GM12865 (cell line): ENCODE data around the gene ATP2A1.

ENCODE experiments used
- DNase-seq: peaks from one replicate; pipeline ENCODE4 v3.0.0; 2010; ENCODE audit warnings: low read depth
- H3K4me3 ChIP-seq: 2 replicates; pipeline ENCODE4 v1.5.1; 2011; ENCODE audit warnings: mild to moderate bottlenecking, low read depth, low read length, control low read depth
- TF ChIP-seq, protein P1 (sequence below): IDR thresholded peaks from 2 replicates; pipeline ENCODE4 v1.5.1; 2011; ENCODE audit warnings: low read length, control low read depth, low read depth, inconsistent platforms; ENCODE audit not compliant: insufficient read depth; ENCODE audit errors: missing control alignments

Gene ATP2A1

DNA sequence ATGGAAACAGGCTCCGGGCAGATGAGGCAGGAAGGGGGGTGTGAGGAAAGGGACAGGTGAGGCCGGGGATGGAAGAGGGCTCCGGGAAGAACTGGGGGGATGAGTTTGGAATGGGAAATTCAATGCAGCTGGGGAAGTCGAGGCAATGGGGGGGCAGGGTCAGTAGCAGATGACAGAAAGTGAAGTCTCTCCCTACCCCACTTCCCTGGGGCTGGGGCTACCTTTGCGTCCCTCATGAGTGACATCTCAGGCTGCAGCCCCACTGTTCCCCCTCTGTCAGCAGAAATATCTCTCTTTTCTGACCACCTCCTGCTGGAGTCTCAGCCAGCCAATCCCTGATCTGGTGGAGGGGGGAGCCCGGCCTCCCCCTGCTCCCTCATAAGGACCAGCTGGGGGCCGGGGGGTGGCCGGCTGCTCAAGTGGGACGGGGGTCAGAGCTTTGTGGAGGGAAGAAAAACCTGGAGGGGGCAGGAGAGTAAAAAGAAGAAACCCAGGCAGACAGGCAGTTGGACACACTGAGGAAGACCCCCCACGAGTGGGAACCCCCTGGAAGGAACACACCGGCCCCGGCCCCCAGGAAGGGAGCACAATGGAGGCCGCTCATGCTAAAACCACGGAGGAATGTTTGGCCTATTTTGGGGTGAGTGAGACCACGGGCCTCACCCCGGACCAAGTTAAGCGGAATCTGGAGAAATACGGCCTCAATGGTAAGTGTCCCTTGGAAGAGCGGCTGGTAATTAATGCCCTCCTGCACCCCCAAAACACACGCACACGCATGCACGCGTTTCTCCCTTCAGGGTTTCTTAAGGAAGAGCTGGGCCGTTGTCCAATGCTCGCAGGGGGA is at the start of gene ATP2A1:
TSS of gene ATP2A1 (plus strand) at position 406 of the 844 bp plus-strand sequence. CDS start at position 590, 184 bp downstream.
- TF ChIP-seq, protein P1, sequence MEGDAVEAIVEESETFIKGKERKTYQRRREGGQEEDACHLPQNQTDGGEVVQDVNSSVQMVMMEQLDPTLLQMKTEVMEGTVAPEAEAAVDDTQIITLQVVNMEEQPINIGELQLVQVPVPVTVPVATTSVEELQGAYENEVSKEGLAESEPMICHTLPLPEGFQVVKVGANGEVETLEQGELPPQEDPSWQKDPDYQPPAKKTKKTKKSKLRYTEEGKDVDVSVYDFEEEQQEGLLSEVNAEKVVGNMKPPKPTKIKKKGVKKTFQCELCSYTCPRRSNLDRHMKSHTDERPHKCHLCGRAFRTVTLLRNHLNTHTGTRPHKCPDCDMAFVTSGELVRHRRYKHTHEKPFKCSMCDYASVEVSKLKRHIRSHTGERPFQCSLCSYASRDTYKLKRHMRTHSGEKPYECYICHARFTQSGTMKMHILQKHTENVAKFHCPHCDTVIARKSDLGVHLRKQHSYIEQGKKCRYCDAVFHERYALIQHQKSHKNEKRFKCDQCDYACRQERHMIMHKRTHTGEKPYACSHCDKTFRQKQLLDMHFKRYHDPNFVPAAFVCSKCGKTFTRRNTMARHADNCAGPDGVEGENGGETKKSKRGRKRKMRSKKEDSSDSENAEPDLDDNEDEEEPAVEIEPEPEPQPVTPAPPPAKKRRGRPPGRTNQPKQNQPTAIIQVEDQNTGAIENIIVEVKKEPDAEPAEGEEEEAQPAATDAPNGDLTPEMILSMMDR = no peak
- H3K4me3 ChIP-seq = peak within 1 kb of the TSS; percentile 73
- no peak for DNase-seq

DNA sequence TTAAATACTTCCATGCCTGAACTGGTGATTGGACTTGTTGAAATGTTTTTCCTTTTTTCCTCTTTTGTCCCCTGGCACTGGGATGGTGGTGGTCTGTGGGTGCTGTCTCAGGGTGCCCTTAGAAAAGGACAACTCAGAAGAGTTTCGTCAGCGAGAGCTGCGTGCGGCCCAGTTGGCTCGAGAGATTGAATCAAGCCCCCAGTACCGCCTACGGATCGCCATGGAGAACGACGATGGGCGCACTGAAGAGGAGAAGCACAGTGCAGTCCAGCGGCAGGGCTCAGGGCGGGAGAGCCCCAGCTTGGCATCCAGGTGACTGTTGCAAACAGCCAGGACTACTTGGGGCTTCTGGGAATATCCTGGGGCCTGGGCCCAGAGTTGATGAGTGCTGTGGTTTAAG is 48.5 kb upstream of the ATP2A1 start:
- TF ChIP-seq, protein P1 = no peak
- no peak for DNase-seq
- no peak overlapping the region for H3K4me3 ChIP-seq

DNA sequence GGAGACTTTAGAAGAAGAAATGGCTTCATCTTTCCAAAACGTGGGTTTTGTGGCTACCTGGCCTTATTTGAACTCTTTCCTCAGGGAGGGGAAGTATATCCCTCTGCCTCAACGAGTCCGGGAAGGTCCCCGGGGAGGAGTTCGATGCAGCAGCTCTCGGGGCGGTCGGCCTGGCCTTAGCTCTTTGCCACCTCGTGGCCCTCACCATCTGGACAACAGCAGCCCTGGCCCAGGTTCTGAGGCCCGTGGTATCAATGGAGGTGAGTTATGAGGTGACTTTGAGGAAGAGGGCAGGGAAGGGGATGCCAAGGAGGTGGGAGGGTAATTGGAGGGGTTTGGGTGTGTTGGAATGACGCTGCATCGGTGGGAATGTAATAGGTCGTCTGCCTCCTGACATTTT is 47.8 kb upstream of the ATP2A1 start:
- no peak for DNase-seq
- no peak overlapping the region for H3K4me3 ChIP-seq
- TF ChIP-seq, protein P1 = no peak

DNA sequence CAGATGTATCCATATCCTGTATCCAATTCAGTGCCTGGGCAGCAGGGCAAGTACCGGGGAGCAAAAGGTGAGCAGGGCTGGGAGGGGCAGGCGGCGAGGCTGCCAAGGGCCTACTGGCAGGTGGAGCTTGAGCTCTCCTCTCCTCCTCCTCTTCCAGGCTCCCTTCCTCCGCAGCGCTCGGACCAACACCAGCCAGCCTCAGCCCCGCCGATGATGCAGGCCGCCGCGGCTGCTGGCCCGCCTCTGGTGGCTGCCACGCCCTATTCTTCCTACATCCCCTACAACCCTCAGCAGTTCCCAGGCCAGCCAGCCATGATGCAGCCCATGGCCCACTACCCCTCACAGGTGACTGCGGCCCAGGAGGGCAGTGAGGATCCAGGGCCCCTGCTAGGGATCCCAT is 43.9 kb upstream of the ATP2A1 start:
- TF ChIP-seq, protein P1 = no peak
- no peak for DNase-seq
- H3K4me3 ChIP-seq = no peak overlapping the region

DNA sequence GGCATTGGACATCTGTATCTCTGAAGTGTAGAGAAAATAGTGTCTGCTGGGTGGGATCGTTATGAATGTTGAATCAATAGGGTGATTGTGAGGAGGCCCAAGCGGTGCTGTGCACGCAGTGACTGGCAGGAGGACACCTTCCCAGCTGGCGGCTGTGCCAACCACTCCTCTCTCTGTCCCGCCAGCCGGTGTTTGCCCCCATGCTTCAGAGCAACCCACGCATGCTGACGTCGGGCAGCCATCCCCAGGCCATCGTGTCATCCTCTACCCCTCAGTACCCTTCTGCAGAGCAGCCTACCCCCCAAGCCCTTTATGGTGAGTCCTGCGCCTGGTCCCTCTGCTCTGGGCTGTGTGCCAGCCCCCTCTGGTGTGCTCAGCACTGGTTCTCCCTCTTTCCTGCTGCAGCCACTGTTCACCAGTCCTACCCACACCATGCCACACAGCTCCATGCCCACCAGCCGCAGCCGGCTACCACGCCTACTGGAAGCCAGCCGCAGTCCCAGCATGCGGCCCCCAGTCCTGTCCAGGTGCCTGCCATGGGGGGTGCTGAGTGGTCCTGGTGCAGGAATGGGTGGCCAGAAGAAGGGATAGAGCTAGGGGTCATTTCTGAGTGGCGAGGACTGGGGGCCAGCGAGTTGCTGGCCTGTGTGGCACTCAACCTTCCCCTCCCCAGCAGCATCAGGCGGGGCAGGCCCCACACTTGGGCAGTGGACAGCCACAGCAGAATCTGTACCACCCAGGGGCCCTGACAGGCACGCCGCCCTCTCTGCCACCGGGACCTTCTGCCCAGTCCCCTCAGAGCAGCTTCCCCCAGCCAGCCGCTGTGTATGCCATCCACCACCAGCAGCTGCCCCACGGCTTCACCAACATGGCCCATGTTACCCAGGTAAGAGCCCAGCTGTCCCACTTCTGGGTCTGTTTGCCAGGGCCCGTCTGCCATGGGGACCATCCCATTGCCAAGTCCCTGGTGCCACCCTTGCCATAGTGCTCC is 43.1 kb upstream of the ATP2A1 start:
- no peak for DNase-seq
- no peak overlapping the region for H3K4me3 ChIP-seq
- TF ChIP-seq, protein P1 = no peak

DNA sequence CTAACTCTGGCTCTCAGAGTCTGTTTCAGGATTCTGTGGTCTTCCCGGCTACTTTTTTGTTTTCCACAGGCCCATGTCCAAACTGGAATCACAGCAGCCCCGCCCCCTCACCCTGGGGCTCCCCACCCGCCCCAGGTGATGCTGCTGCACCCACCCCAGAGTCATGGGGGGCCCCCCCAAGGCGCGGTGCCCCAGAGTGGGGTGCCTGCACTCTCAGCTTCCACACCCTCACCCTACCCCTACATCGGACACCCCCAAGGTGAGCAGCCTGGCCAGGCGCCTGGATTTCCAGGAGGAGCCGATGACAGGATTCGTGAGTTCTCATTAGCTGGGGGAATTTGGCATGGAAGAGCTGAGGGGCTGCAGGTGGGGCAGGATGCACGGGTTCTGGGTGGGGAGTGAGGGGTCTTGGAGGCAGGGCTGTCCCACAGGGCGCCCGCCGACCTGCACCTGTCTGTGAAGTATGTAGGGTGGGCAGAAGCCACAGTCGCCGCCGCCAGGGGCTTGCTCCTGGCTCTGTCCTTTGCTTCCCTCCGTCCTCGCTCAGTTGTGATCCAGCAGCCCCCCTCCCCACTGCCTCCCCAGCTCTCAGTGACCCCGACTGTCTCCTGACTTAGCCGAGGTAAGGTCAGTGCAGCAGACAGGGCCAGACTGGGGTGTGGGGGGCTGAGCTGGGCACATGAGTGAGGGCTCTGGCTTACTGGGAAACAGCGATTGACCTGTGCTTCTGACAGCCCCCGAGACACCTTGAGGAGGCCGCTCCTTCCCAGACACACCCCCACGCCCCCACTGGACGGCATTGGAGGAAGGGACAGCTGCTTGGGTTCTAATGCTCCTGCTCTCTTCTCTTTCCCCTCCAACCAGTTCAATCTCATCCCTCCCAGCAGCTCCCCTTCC is 42.2 kb upstream of the ATP2A1 start:
- DNase-seq = no peak
- TF ChIP-seq, protein P1 = no peak
- no peak overlapping the region for H3K4me3 ChIP-seq
